Activated CD8-positive, alpha-beta memory T cell treated with anti-CD3 and anti-CD28 coated beads, Interleukin-2, amount 50 U/mL, for 48 hours (primary cell): ENCODE measurements around the gene DNAAF9.
A peak's percentile ranks its signal among the peaks of the same experiment; 100 is the strongest.

Source experiments
- DNase-seq: peaks from one replicate; pipeline ENCODE4 v3.0.0-alpha.2; 2020

DNAAF9 gene

GRCh38 chr20:3409417-3409816 is 1.9 kb upstream of the DNAAF9 start:
- DNase-seq = no peak

DNA sequence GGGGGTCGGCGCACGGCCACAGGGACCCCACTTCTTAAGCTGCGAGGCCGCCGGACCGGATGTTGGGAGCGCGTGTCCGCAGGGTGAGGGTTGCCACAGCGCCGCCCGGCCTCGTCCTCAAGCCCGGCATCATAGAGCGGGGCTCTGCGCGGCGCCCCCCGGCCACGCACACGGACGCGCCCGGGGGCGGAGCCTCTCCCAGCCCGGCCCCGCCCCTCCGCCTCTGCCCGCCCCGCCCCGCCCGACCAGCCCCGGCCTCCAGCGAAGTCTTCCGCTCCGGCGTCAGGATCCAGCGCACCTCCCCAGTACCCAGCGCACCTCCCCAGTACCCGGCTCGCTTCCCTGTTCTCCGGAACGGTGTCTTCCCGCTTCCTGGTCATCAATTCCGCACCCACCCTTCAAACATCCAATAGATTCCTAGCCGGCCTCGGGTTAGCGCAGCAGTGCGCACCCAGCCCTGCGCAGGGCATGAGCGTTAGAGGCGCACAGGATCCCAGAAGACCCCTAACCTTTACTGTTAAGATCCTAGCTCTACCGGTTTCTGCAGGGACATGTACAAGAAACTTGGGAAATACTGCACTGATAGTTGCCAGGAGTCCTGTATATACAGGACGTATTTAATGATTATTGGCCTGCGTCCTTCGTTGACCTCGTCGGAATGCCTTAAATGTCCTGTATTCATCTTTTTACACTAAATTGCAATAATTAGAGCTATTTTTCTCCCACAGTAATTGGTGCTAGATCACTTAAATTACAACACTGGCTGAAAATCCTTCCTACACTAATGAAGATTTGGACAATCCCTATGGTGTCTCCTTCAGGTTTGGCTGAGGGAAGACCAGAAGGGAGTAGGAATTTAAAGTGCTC is 535 bp upstream of the DNAAF9 start:
- DNase-seq = peak; percentile 85

DNA sequence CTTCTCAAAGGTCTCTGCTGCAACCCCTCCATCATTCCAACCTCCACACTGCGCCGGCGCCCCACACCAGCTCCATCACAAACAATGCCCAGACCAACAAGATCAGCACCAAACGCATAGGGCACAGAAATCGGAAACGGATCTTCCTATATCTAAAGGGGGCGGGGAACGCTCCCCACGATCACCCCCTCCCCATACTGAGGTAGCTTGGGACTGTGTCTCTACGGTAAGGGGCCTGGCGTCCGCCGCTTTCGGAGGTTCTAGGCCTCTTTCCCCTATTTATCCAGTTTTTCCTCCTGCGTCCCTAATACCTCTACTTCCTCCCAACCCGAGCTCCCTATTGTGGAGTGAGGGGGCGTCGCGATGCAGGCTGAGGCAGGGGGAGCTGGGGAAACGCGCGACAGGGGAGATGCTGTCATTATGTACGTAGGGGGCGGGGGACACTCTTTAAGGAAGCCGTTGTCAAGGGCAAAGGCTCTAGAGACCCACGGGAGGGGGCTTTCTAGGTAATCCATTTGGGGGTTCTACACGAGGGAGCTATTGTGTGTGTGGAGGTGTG is 909 bp downstream of the DNAAF9 start:
- DNase-seq = no peak

DNA sequence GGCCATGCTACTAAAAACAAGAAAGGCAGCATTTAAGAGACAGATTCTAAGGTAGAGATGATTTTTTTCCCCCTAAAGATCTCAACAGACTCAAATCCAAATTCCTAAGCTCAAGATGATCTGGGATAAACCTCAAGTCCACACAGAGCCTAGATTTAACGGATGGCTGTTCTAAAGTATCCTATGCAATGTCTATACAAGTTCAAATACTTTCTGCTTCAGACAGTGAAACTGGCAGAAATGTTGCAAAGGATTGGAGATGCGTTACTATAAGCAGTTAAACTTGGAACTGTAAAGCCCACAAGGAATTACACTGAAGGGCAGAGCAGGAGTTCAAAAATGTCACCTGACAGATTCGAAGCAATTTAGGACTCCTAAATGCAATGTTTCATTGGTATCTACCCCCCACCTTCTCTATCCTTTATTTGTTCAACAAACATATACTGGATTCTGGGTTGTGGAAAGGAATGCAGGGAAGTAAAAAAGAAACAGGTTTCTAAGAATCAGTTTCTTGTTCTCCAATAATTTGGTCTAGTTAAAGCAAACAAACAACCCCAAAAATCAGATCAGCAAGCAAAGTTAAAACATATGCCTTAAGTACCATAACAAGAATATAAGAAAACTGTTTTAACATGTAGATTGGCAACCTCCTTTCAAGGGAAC is 1.6 kb downstream of the DNAAF9 start:
- no peak for DNase-seq

DNA sequence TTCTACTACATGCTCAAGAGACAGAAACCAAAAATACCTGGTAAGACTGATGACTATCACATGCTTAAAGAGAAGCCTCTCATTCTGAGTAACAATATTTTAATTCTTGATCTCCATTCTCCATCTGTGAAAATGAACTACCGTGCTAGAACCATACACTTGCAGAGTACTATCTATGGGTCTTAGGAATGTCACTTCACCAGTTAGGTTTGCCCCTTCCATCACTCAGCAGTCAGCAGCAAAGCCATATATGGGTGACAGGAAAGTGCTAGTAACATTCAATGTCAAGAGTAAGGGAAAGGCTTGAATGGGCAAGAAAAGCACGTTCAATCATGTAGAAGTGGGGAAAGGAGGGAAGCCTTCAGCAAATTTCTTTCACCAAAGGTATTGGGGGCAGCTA is 2.3 kb downstream of the DNAAF9 start:
- no peak for DNase-seq

GRCh38 chr20:3404402-3404801 is 3.1 kb downstream of the DNAAF9 start:
- no peak for DNase-seq

DNA sequence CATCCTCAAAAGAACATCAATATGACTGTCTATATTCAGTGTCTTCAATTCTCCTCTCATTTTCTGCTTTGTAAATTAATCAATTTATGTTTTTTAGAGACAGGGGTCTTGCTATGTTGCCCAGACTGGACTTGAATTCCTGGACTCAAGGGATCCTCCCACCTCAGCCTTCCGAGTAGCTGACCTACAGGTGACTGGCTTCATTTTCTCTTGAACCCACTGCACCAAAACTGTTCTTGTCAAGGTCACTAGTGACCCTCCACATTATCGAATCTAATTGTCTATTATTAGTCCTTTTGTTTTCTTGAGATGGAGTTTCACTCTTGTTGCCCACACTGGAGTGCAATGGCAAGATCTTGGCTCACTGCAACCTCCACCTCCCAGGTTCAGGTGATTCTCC is 3.7 kb downstream of the DNAAF9 start:
- DNase-seq = no peak

DNA sequence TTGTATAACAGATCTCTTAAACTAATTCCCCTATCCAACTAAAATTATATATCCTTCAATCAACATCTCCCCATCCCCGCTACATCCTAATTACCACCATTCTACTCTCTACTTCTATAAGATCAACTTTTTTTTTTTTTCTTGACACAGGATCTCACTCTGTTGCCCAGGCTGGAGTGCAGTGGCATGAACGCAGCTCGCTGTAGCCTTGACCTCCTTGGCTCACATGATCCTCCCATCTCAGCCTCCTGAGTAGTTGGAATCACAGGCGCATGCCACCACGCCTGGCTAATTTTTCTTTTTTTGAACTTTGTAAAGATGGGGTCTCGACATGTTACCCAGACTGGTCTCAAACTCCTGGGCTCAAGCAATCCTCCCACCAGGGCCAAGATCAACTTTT is 5.0 kb downstream of the DNAAF9 start:
- DNase-seq = no peak

GRCh38 chr20:3400260-3401155 is 7.0 kb downstream of the DNAAF9 start:
- DNase-seq = no peak

- no peak for DNase-seq
Measured at GRCh38 chr20:3398681-3399252, 8.7 kb downstream of the DNAAF9 start.

DNA sequence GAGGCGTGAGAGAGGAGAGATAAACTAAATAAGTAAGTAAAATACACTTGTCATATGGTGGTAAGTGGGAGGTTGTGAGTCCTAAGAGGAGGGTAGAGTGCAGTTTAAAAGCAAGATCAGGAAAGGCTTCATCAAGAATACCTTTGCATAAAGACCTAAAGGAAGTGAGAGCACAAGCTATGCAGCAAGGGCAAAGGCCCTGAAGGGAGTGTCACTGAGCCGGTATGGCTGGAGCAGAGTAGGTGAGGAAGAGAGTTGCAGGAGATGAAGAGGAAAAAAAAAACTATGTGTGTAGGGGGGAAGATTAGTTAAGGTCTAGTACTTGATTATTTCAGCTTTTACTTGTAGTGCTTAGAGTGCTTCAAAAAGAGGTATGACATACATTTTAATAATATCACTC is 11.0 kb downstream of the DNAAF9 start:
- DNase-seq = no peak

GRCh38 chr20:3392756-3393155 is 14.7 kb downstream of the DNAAF9 start:
- no peak for DNase-seq

GRCh38 chr20:3390759-3391425 is 16.6 kb downstream of the DNAAF9 start:
- no peak for DNase-seq

DNA sequence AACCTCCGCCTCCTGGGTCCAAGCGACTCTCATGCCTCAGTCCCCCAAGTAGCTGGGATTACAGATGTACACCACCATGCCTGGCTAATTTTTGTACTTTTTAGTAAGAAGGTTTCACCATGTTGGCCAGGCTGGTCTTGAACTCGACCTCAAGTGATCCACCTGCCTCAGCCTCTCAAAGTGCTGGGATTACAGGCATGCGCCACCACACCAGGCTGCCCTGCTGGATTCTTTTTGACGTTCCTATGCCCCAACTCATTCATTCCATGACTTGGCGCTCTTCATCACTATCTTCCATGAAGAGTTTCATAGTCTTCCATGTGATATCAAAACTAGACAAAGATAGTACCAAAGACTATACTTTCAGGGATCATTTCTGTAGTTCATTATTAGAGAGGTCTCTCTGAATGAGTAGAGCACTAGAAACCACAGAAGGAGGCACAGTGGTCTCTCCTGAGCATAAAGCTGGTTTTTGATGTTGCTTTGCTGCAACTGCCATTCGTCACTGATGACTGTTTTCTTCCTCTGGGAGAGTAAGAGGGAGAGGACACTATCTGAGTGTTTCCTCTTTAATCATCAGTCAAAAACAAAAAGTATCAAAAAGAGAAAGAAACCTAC is 23.5 kb downstream of the DNAAF9 start:
- peak; percentile 60 for DNase-seq

DNA sequence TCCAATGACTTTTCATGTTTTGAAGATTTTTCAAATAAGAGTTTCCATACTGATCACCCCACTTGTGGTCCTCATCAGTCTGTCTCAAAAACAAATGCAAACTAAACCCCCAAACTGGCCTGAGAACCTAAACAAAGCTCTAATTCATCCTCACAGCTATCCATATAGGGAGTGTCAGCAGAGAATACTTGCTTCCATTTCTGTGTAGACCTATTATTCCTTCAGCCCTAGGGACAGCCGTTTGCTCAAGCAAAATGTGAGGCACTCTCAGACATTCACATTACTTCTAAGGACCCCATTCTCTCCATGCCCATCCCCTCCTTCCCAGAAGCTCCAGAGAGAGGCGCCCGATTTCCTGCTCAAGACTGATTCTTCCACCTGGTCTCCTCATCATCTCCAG is 24.6 kb downstream of the DNAAF9 start:
- no peak for DNase-seq

GRCh38 chr20:3380228-3381070 is 27.0 kb downstream of the DNAAF9 start:
- DNase-seq = no peak

DNA sequence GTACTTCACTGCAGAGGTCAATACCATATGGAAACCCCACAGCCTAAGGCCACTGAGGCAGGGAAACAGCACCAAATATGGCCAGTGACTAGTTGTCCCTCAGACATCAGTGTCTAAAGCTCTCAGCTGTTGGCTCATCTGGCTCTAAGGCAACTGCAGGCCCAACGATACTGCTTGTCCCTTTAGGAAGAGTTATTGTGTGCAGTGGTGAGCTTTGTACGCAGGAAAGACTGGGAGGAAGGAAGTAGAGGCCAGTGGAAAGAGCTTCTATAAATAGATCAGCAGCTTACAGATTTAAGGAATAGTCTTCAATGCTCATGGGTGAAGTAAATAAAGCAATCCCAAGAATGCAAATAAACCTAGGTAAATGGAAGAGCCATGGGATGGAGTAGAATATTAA is 29.3 kb downstream of the DNAAF9 start:
- no peak for DNase-seq

GRCh38 chr20:3377644-3378043 is 29.8 kb downstream of the DNAAF9 start:
- no peak for DNase-seq

- no peak for DNase-seq
Measured at GRCh38 chr20:3374296-3374695, 33.2 kb downstream of the DNAAF9 start.

GRCh38 chr20:3371754-3372153 is 35.7 kb downstream of the DNAAF9 start:
- no peak for DNase-seq

DNA sequence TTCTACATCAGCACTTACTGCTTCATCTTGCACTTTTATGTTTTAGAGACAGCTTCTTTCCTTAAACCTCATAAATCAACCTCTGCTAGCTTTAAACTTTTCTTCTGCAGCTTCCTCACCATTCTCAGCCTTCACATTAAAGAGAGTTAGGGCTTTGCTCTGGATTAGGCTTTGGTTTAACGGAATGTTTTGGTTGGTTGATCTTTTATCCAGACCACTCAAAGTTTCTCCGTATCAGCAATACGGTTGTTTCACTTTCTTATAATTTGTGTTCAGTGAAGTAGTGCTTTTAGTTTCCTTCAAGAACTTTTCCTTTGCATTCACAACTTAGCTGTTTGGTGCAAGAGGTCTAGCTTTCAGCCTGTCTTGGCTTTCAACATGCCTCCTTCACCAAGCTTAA is 40.4 kb downstream of the DNAAF9 start:
- no peak for DNase-seq
